ENCODE data around the gene ORC5.
"Not testable (repeated sequence)": the region's sequence is repeated elsewhere in the genome, so short reads cannot be mapped to it uniquely, and the experiment has no call there.

The ORC5 gene

GRCh38 chr7:104207731-104208420, at the start of gene ORC5:
Gene ORC5 (minus strand): TSS chr7:104208013. CDS start chr7:104207904, 109 bp downstream.
- peaks cover 9% of the 10 kb centered on the region for H3K27me3 Mint-ChIP-seq

GRCh38 chr7:104255616-104256015, 47.8 kb upstream of the ORC5 start:
- no peak overlapping the region for H3K27ac Mint-ChIP-seq
- H3K9me3 Mint-ChIP-seq, result no peaks in the 10 kb centered on the region
- H3K4me3 Mint-ChIP-seq, result no peak overlapping the region
- peaks cover 17% of the 10 kb centered on the region for H3K27me3 Mint-ChIP-seq
- H3K36me3 Mint-ChIP-seq, result no peaks in the 10 kb centered on the region
- ATAC-seq, result no peak
- no peaks in the 10 kb centered on the region for H3K4me1 Mint-ChIP-seq

More at GRCh38 chr7:104207731-104208420, at the start of gene ORC5:
- peak within 1 kb of the TSS; percentile 86 for H3K4me3 Mint-ChIP-seq
- H3K9me3 Mint-ChIP-seq, result peaks cover 3% of the 10 kb centered on the region
- peaks cover 9% of the 10 kb centered on the region for H3K36me3 Mint-ChIP-seq
- peaks cover 22% of the 10 kb centered on the region for H3K4me1 Mint-ChIP-seq
- H3K27ac Mint-ChIP-seq, result peak within 1 kb of the TSS; percentile 89
- ATAC-seq, result peak; percentile 100

- no peaks in the 10 kb centered on the region for H3K4me1 Mint-ChIP-seq
- ATAC-seq, result no peak
- H3K27me3 Mint-ChIP-seq, result peaks cover 12% of the 10 kb centered on the region
- no peaks in the 10 kb centered on the region for H3K9me3 Mint-ChIP-seq
- H3K4me3 Mint-ChIP-seq, result no peak overlapping the region
- no peaks in the 10 kb centered on the region for H3K36me3 Mint-ChIP-seq
- H3K27ac Mint-ChIP-seq, result no peak overlapping the region
Measured at GRCh38 chr7:104255194-104255593, 47.4 kb upstream of the ORC5 start.

- Mint-ChIP-seq H3K4me3 (no peak overlapping the region), H3K27ac (no peak overlapping the region), H3K4me1 (no peaks in the 10 kb centered on the region), H3K36me3 (no peaks in the 10 kb centered on the region), H3K9me3 (no peaks in the 10 kb centered on the region), H3K27me3 (peaks cover 11% of the 10 kb centered on the region)
- ATAC-seq, result no peak
Measured at GRCh38 chr7:104254696-104255095, 46.9 kb upstream of the ORC5 start.

GRCh38 chr7:104252409-104253134, 44.8 kb upstream of the ORC5 start:
- Mint-ChIP-seq H3K9me3 (no peaks in the 10 kb centered on the region), H3K4me3 (no peak overlapping the region), H3K36me3 (no peaks in the 10 kb centered on the region), H3K27me3 (peaks cover 21% of the 10 kb centered on the region), H3K4me1 (no peaks in the 10 kb centered on the region), H3K27ac (no peak overlapping the region)
- ATAC-seq, result no peak

- no peaks in the 10 kb centered on the region for H3K4me1 Mint-ChIP-seq
- no peak overlapping the region for H3K27ac Mint-ChIP-seq
- H3K4me3 Mint-ChIP-seq, result no peak overlapping the region
- peaks cover 75% of the 10 kb centered on the region for H3K27me3 Mint-ChIP-seq
- no peaks in the 10 kb centered on the region for H3K9me3 Mint-ChIP-seq
- no peaks in the 10 kb centered on the region for H3K36me3 Mint-ChIP-seq
- ATAC-seq, result no peak
Measured at GRCh38 chr7:104242638-104243037, 34.8 kb upstream of the ORC5 start.

GRCh38 chr7:104241538-104242209, 33.9 kb upstream of the ORC5 start:
- H3K4me1 Mint-ChIP-seq, result no peaks in the 10 kb centered on the region
- H3K27ac Mint-ChIP-seq, result no peak overlapping the region
- no peaks in the 10 kb centered on the region for H3K36me3 Mint-ChIP-seq
- H3K4me3 Mint-ChIP-seq, result no peak overlapping the region
- ATAC-seq, result no peak
- peaks cover 66% of the 10 kb centered on the region for H3K27me3 Mint-ChIP-seq
- H3K9me3 Mint-ChIP-seq, result no peaks in the 10 kb centered on the region

GRCh38 chr7:104241135-104241534, 33.3 kb upstream of the ORC5 start:
- peaks cover 61% of the 10 kb centered on the region for H3K27me3 Mint-ChIP-seq
- no peak overlapping the region for H3K4me3 Mint-ChIP-seq
- H3K27ac Mint-ChIP-seq, result no peak overlapping the region

GRCh38 chr7:104240401-104240800, 32.6 kb upstream of the ORC5 start:
- no peak overlapping the region for H3K27ac Mint-ChIP-seq
- H3K27me3 Mint-ChIP-seq, result peaks cover 55% of the 10 kb centered on the region
- no peak overlapping the region for H3K4me3 Mint-ChIP-seq
- no peak for ATAC-seq
- no peaks in the 10 kb centered on the region for H3K36me3 Mint-ChIP-seq
- no peaks in the 10 kb centered on the region for H3K9me3 Mint-ChIP-seq
- no peaks in the 10 kb centered on the region for H3K4me1 Mint-ChIP-seq

More at GRCh38 chr7:104241135-104241534, 33.3 kb upstream of the ORC5 start:
- no peaks in the 10 kb centered on the region for H3K9me3 Mint-ChIP-seq
- H3K4me1 Mint-ChIP-seq, result no peaks in the 10 kb centered on the region
- no peaks in the 10 kb centered on the region for H3K36me3 Mint-ChIP-seq
- ATAC-seq, result no peak

GRCh38 chr7:104234990-104235389, 27.2 kb upstream of the ORC5 start:
- not testable (repeated sequence) for ATAC-seq, H3K4me3 Mint-ChIP-seq, H3K27ac Mint-ChIP-seq, H3K9me3 Mint-ChIP-seq, H3K4me1 Mint-ChIP-seq, H3K36me3 Mint-ChIP-seq
- H3K27me3 Mint-ChIP-seq, result peaks cover 43% of the 10 kb centered on the region

GRCh38 chr7:104231054-104232046, 23.5 kb upstream of the ORC5 start:
- Mint-ChIP-seq H3K4me3 (no peak overlapping the region), H3K4me1 (peaks cover 5% of the 10 kb centered on the region), H3K9me3 (no peaks in the 10 kb centered on the region), H3K27ac (no peak overlapping the region), H3K36me3 (no peaks in the 10 kb centered on the region), H3K27me3 (peaks cover 19% of the 10 kb centered on the region)
- ATAC-seq, result peak; percentile 74

- Mint-ChIP-seq H3K36me3 (no peaks in the 10 kb centered on the region), H3K4me1 (peaks cover 5% of the 10 kb centered on the region), H3K9me3 (no peaks in the 10 kb centered on the region), H3K4me3 (no peak overlapping the region), H3K27me3 (peaks cover 19% of the 10 kb centered on the region), H3K27ac (no peak overlapping the region)
- no peak for ATAC-seq
Measured at GRCh38 chr7:104230606-104231005, 22.8 kb upstream of the ORC5 start.

GRCh38 chr7:104228442-104228841, 20.6 kb upstream of the ORC5 start:
- Mint-ChIP-seq H3K27ac (no peak overlapping the region), H3K9me3 (no peaks in the 10 kb centered on the region), H3K4me1 (peaks cover 5% of the 10 kb centered on the region), H3K36me3 (no peaks in the 10 kb centered on the region), H3K4me3 (no peak overlapping the region), H3K27me3 (peaks cover 35% of the 10 kb centered on the region)
- no peak for ATAC-seq

- H3K4me1 Mint-ChIP-seq, result no peaks in the 10 kb centered on the region
- peaks cover 27% of the 10 kb centered on the region for H3K27me3 Mint-ChIP-seq
- ATAC-seq, result no peak
- H3K4me3 Mint-ChIP-seq, result no peak overlapping the region
- H3K27ac Mint-ChIP-seq, result no peak overlapping the region
- H3K36me3 Mint-ChIP-seq, result no peaks in the 10 kb centered on the region
- H3K9me3 Mint-ChIP-seq, result peaks cover 6% of the 10 kb centered on the region
Measured at GRCh38 chr7:104225451-104225850, 17.6 kb upstream of the ORC5 start.

- Mint-ChIP-seq H3K4me3 (no peak overlapping the region), H3K27ac (no peak overlapping the region), H3K9me3 (peaks cover 7% of the 10 kb centered on the region), H3K27me3 (peaks cover 22% of the 10 kb centered on the region), H3K4me1 (no peaks in the 10 kb centered on the region), H3K36me3 (no peaks in the 10 kb centered on the region)
- no peak for ATAC-seq
Measured at GRCh38 chr7:104217620-104218019, 9.8 kb upstream of the ORC5 start.

All from stimulated activated memory B cell treated with anti-CD40 and anti-IgM and Interleukin-4, amounts not matched to agents 10 μg/mL and 1 μg/mL and 100 μg/mL, for 72 hours (primary cell).